Retina (tissue), 1 donor: ENCODE results near the gene PLA2G6.
"Not testable (repeated sequence)": the region's sequence is repeated elsewhere in the genome, so short reads cannot be mapped to it uniquely, and the experiment has no call there.

Experiments
- DNase-seq: peaks from one replicate; pipeline ENCODE4 v3.0.0-alpha.2; 2016

PLA2G6 gene

GRCh38 chr22:38165922-38166593 is 15.6 kb downstream of the PLA2G6 start:
- DNase-seq = no peak

GRCh38 chr22:38164551-38164918 is 17.1 kb downstream of the PLA2G6 start:
- DNase-seq = no peak

- DNase-seq = no peak
These were observed 17.6 kb downstream of the PLA2G6 start for GRCh38 chr22:38163844-38164550.

- no peak for DNase-seq
These were observed 18.5 kb downstream of the PLA2G6 start for GRCh38 chr22:38162881-38163843.

GRCh38 chr22:38155703-38156102 is 25.9 kb downstream of the PLA2G6 start:
- DNase-seq = no peak

- DNase-seq = not testable (repeated sequence)
These were observed 27.1 kb downstream of the PLA2G6 start for GRCh38 chr22:38154563-38154915.

GRCh38 chr22:38153821-38154562 is 27.6 kb downstream of the PLA2G6 start:
- DNase-seq = no peak

- DNase-seq = no peak
These were observed 30.5 kb downstream of the PLA2G6 start for GRCh38 chr22:38151126-38151500.

GRCh38 chr22:38148245-38148644 is 33.4 kb downstream of the PLA2G6 start:
- no peak for DNase-seq

GRCh38 chr22:38146166-38146565 is 35.5 kb downstream of the PLA2G6 start:
- not testable (repeated sequence) for DNase-seq

GRCh38 chr22:38144025-38144405 is 37.6 kb downstream of the PLA2G6 start:
- no peak for DNase-seq

- no peak for DNase-seq
These were observed 39.0 kb downstream of the PLA2G6 start for GRCh38 chr22:38142606-38143005.

- no peak for DNase-seq
These were observed 40.2 kb downstream of the PLA2G6 start for GRCh38 chr22:38141217-38141973.

- no peak for DNase-seq
These were observed 41.7 kb downstream of the PLA2G6 start for GRCh38 chr22:38139901-38140300.

GRCh38 chr22:38138961-38139360 is 42.7 kb downstream of the PLA2G6 start:
- DNase-seq = no peak

GRCh38 chr22:38137876-38138687 is 43.5 kb downstream of the PLA2G6 start:
- no peak for DNase-seq

GRCh38 chr22:38136607-38137006 is 45.0 kb downstream of the PLA2G6 start:
- DNase-seq = no peak

- DNase-seq = no peak
These were observed 46.4 kb downstream of the PLA2G6 start for GRCh38 chr22:38135133-38135706.

GRCh38 chr22:38133331-38133730 is 48.3 kb downstream of the PLA2G6 start:
- no peak for DNase-seq

GRCh38 chr22:38132794-38133193 is 48.8 kb downstream of the PLA2G6 start:
- no peak for DNase-seq

GRCh38 chr22:38132136-38132535 is 49.5 kb downstream of the PLA2G6 start:
- DNase-seq = no peak
